Fibroblast of skin of left quadriceps (primary cell): ENCODE measurements around the gene ADAMTSL1.

ENCODE experiments used
- DNase-seq, 2 experiments: peaks; one replicate each; pipeline ENCODE4 v3.0.0-alpha.2; 2013; ENCODE audit warnings: low read depth in 2 of 2

The ADAMTSL1 gene

DNA sequence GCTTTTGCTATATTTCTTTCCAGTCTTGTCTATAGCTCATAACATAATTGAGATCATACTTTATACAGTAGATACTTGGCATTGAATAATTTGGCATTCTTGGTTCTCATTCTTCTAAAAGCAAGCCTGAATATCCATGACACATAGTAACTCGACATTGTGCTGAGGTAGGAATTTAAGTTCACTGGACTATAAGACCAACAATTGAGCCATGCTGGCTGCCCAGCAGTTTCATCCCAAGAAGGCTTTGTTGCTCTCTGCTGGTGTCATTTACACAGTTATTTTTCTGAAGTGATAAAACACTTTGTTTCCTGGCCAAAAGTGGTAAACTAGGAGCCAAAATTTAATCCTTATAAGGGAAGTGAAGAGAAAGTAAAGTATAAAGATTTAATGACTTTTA lies 192.0 kb downstream of the ADAMTSL1 start:
- no peak for DNase-seq

- no peak for DNase-seq
These were observed 192.4 kb downstream of the ADAMTSL1 start for GRCh38 chr9:18666348-18666747.

GRCh38 chr9:18666986-18667772 lies 193.2 kb downstream of the ADAMTSL1 start:
- DNase-seq = no peak

DNA sequence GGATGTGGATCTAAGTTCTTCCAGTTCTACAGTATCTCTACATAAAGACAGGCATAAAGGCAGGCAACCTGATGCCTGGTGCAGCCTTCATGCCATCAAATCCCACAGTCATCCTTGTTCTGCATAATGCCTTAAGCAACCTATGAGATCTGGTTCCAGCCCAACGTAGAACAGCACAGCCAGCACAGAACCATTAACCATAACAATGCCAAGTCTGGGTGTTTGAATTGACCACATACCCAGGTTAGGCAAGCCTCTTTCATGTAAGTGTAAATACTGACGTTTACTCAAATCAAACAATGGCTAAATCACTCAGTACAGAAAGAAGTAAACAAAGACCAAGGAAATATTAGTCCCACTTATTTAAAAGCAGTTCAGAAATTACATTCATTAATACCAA lies 195.0 kb downstream of the ADAMTSL1 start:
- DNase-seq = no peak

GRCh38 chr9:18672706-18673105 lies 198.8 kb downstream of the ADAMTSL1 start:
- no peak for DNase-seq

DNA sequence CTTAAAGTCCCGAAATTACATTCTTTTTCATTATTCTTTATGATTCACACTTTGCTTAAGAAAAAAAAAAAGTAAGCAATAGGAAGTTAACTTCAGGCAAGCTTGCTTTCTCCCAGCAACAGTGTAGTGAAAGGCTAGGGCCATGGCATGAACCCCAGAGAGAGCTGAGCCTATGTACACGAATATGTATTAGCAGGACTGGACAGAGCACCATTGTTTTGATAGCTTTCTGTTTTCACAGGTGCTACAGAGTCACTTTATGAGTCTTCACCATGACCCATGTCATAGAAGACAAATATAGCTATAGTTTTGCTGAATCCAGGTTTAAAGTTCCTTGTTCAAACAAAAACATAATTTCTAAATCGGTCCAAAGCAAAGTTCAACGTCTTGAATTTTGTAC lies 199.2 kb downstream of the ADAMTSL1 start:
- DNase-seq = no peak

GRCh38 chr9:18675332-18675731 lies 201.4 kb downstream of the ADAMTSL1 start:
- DNase-seq = no peak

- no peak for DNase-seq
These were observed 202.0 kb downstream of the ADAMTSL1 start for GRCh38 chr9:18675973-18676372.

GRCh38 chr9:18676525-18676924 lies 202.6 kb downstream of the ADAMTSL1 start:
- no peak for DNase-seq

- DNase-seq = no peak
These were observed 205.1 kb downstream of the ADAMTSL1 start for GRCh38 chr9:18678821-18679590.

DNA sequence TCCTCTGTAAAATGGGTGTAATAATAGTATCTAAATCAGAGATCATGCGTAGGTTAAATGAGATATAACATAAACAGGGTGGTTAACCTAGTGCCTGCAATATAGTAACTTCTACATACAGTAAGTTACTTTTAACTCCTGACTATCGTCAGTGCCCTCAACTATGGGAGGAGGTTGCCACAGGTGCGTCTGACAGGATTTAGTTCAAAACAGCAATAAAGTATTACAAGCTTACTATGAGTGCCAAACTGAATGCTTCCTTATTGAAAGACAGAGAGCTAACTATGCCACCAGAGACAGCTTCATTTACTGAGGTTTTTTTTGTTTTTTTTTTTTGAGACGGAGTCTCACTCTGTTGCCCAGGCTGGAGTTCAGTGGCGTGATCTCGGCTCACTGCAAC lies 209.0 kb downstream of the ADAMTSL1 start:
- no peak for DNase-seq

- DNase-seq = no peak
These were observed 209.4 kb downstream of the ADAMTSL1 start for GRCh38 chr9:18683312-18683711.

DNA sequence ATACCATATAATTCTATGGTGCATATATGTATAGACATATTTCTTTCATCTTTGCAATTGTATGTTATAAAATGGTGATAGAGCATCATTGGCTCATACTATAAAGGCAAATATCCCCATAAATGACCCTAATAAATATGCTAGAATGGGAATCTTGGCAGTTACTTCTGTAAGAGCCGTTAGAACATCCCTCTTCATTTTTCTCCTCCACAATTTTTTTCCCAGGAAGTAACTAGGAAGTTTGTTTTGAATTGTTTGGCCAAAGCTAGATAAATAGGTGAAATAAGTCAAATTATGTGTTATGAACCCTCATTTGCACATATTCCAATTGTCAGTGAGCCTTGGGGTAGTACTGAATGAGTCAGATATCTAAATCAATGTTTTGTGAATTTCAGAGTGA lies 209.9 kb downstream of the ADAMTSL1 start:
- no peak for DNase-seq

DNA sequence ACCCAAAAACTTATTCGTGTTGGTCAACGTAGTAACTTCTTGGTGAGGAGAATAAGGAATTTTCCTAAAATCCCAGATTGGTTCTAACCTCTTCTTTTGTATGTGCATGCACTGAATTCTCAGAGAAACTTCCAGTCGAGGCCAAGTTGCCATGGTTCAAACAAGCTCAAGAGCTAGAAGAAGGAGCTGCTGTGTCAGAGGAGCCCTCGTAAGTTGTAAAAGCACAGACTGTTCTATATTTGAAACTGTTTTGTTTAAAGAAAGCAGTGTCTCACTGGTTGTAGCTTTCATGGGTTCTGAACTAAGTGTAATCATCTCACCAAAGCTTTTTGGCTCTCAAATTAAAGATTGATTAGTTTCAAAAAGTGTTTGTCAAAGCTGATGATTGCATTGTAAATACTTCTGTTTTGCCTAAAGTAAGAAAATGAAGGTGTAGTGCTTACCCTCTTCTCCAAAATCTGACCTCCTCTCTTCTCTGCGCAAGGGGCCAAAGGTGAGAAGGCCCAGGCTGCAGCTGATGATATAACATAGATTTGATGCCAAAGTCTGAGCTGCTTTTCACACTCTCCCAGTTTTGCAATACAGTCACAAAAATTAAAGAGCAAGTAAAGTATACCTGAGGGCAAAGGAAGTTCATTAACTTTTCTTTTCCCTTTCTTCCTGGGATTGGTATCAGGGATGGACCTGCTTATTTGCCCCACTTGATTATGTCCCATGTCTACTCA lies 210.8 kb downstream of the ADAMTSL1 start:
- DNase-seq = no peak

DNA sequence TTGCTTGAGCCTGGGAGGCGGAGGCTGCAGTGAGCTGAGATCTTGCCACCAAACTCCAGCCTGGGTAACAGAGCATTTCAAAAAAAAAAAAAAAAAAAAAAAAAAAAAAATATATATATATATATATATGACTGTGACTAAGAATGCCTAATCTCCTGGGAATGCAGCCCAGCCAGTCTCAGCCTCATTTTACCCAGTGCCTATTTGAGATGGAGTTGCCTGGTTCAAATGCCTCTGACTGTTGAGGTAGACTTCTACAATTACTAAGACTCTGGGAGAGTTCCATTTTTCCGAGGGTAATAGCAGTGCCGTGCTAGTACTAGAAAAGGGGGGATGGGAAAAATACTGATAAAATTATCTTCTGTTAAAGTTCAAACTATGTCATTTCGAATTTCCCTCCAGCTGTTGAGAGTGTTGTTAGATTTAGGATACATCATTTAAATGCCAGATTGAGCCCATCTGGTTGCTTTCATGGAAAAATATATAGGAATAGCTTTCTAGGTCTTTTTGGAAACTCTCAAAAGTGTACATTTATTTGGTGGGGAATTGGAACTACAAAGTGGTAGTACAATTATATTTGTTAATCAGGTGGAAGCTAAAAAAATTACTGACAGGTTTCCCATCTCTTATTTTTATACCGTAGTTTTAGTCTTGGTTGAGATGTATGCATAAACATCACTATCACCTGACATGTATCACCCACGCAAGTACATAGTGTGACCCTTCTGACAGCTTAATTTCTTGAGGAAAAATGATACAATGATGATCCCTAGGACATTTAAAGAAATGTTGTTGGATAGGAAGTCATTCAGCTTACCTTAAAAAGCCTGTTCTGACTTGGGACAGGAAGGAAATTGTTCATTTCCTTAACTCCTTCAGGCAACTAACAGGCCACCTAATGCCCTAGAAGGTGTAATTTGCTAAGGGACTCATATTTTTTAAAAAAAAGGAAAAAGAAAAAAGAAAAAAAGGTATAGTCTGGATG lies 214.9 kb downstream of the ADAMTSL1 start:
- no peak for DNase-seq

- DNase-seq = peak; percentile 67 to 68
These were observed 216.0 kb downstream of the ADAMTSL1 start for GRCh38 chr9:18689921-18690320.

DNA sequence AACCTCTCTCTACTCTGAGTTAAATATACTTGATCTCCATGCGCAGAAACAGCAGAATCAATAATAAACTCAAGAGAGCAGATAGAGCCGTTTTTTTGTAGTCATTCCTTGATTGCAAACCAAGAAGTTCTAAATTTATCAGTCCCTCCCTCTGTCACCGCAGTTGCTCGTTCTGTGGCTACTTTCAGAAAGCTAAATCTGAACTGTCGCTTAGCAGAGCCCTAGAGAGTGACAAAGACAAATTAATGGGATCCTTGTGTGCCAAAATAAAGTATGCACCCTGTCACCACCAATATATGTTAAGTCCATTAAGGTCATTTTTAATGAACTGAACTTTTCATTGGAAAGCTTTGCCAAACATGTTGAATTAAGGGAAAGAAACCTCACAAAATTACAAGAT lies 218.3 kb downstream of the ADAMTSL1 start:
- DNase-seq = no peak

DNA sequence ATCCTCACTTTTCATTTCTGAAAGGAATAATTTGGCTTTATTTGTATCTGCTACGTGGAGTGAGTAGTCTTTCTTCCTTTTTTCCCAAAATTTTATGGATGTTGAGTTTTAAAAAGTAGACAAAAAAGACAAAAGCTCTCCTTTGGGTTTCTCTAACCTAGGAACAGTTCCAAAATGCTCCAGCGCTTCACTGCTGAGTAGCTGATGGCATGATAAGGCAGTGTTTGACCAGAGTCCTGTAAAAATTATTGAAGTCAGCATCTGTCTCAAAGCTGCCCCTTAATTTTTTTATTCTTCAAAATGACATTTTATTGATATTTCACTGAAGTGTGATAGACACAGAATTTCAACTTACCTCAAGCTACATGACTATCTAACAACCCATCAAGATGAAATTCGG lies 219.0 kb downstream of the ADAMTSL1 start:
- DNase-seq = no peak

DNA sequence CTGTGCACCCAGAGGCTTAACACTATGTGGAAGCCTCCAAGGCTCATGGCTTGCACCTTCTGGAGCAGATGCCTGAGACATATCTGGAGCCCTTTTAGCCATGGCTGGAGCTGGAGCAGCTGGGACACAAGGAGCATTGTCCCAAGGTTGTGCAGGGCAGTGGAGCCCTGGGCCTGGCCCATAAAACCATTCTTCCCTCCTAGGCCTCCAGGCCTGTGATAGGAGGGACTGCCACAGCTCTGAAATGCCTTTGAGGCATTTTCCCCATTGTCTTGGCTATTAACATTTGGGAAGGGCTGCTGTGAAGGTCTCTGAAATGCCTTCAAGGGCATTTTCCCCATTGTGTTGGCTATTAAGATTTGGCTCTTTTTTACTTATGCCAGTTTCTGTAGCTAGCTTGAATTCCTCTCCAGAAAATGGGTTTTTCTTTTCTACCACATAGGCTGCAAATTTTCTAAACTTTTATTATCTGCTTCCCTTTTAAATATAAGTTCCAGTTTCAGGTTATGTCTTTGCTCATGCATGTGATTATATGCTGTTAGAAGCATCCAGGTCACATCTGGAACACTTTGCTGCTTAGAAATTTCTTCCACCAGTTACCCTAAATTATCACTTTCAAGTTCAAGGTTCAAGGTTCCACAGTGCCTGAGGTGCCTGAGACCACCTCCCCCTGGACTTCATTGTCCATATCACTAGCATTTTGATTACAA lies 221.2 kb downstream of the ADAMTSL1 start:
- no peak for DNase-seq

DNA sequence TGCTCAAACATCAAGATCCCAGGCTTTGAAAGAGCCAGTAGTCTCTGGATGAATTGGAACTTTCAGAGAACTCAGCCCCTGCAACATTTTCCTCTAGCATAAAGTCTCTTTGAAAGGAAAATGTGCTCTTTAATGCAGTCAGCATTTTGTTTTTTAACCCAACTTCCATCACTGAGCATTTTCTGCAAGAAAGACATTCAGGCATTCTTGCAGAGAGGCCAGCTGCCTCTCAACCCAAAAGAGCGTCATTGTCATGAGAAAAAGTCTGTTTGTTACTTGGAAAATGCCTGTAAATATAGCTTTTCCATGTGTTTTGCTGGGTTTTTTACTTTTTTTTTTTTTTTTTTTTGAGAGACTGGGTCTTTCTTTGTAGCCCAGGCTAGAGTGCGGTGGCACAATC lies 225.0 kb downstream of the ADAMTSL1 start:
- DNase-seq = no peak

DNA sequence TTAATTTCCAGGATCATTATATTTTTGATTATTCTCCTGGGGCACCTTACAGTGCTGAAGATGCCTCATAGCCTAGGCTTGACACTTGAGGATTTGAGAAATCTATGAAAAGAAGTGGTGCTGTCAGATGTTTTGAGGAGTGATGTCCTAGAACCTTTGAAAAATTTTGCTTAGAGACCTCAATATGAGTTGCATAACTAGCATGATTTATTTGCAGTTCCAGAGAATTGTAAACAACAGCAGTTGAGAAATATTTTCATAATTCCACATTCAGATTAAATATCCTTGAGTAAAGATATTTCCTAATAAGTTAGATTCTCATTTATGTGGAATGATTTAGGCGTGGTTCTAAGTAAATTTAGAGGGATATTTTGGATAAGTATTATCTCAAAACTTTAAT lies 225.8 kb downstream of the ADAMTSL1 start:
- no peak for DNase-seq
